Neural cell (in vitro differentiated cells): Measurements from ENCODE around the gene ULBP1.

ENCODE experiments used
- EZH2 ChIP-seq: fragments of 200-600, 300-800 bp; shearing (Covaris generic), sonication (generic); IDR thresholded peaks from 2 replicates; pipeline ENCODE4 v1.6.1; 2014; ENCODE audit warnings: antibody characterized with exemption, low read length, borderline replicate concordance, mild to moderate bottlenecking; ENCODE audit not compliant: insufficient read depth, poor library complexity, severe bottlenecking
- TF ChIP-seq, protein P1 (sequence below): fragments of 450-650 bp; IDR thresholded peaks from 2 replicates; pipeline ENCODE4 v1.5.1; 2014; ENCODE audit warnings: antibody characterized with exemption, mild to moderate bottlenecking, moderate library complexity; ENCODE audit not compliant: poor library complexity, severe bottlenecking

DNA sequence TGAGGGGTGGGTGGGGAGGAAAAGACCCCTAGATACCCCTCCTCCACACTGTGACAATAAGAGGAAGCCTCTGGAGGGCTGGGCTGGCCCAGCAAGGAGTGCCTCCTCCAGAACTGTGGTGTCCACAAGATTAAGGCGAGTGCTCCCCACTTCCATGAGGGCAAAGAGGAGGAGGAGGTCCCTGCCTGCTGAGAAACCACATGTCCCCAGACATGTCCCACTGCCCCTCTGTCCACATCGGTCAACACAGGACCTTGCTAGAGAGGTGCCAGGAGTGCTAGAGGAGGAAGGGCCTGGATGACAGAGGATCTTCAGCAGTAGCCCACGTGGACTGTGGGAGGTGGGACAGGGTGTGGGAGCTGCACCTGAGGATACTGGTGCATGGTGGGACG lies 43.9 kb upstream of the ULBP1 start:
- TF ChIP-seq, protein P1, sequence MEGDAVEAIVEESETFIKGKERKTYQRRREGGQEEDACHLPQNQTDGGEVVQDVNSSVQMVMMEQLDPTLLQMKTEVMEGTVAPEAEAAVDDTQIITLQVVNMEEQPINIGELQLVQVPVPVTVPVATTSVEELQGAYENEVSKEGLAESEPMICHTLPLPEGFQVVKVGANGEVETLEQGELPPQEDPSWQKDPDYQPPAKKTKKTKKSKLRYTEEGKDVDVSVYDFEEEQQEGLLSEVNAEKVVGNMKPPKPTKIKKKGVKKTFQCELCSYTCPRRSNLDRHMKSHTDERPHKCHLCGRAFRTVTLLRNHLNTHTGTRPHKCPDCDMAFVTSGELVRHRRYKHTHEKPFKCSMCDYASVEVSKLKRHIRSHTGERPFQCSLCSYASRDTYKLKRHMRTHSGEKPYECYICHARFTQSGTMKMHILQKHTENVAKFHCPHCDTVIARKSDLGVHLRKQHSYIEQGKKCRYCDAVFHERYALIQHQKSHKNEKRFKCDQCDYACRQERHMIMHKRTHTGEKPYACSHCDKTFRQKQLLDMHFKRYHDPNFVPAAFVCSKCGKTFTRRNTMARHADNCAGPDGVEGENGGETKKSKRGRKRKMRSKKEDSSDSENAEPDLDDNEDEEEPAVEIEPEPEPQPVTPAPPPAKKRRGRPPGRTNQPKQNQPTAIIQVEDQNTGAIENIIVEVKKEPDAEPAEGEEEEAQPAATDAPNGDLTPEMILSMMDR: no peak
- no peak for TF ChIP-seq EZH2
